K562 (cell line): ENCODE results near the gene POC1B. TPM values are rescaled to one million over a fixed set of nuclear protein-coding genes. Genes with fewer than 3 reads are reported as not detected.
A peak's percentile ranks its signal among the peaks of the same experiment; 100 is the strongest.

ENCODE experiments used
- BACH1 ChIP-seq: fragments of 200-800 bp; sonication (Bioruptor generic); IDR thresholded peaks from 2 replicates; pipeline ENCODE4 v1.6.1; 2016; ENCODE audit warnings: missing genetic modification characterization, missing compliant biosample characterization
- E2F8 ChIP-seq: fragments of 450-650 bp; IDR thresholded peaks from 2 replicates; pipeline ENCODE4 v1.7.1; 2018; ENCODE audit warnings: mild to moderate bottlenecking, low read depth; ENCODE audit not compliant: partially characterized antibody
- ETV5 ChIP-seq: sonication (generic); formaldehyde crosslinking; IDR thresholded peaks from 2 replicates; pipeline ENCODE4 v1.4.0; 2020; ENCODE audit warnings: low read depth, mild to moderate bottlenecking, missing genetic modification reagents
- HCFC1 ChIP-seq: IDR thresholded peaks from 2 replicates; pipeline ENCODE4 v1.6.1; 2012; ENCODE audit warnings: low read depth, low read length, improper control_type of control experiment
- IRF9 ChIP-seq: fragments of 450-650 bp; IDR thresholded peaks from 2 replicates; pipeline ENCODE4 v1.6.1; 2016; ENCODE audit warnings: missing biosample characterization, missing genetic modification characterization
- KAT2B ChIP-seq: IDR thresholded peaks from one replicate; pipeline ENCODE4 v1.6.1; 2012; ENCODE audit warnings: low read depth, mild to moderate bottlenecking, control low read depth, inconsistent platforms, low read length, moderate library complexity
- NFATC3 ChIP-seq: fragments of 450-650 bp; IDR thresholded peaks from 2 replicates; pipeline ENCODE4 v1.6.1; 2017; ENCODE audit warnings: mild to moderate bottlenecking
- NFE2 ChIP-seq: IDR thresholded peaks from 2 replicates; pipeline ENCODE4 v1.6.1; 2014; ENCODE audit warnings: antibody characterized with exemption, low read depth
- NR4A1 ChIP-seq, 2 experiments: fragments of 250-450 bp in 1 of 2; fragments of 450-650 bp in 1 of 2; sonication (Bioruptor Pico) in 1 of 2; IDR thresholded peaks; 2 replicates each; pipeline versions ENCODE4 v1.4.0 to v1.6.1; 2016 to 2020; ENCODE audit warnings: mild to moderate bottlenecking in 2 of 2, missing compliant biosample characterization in 1 of 2, missing genetic modification characterization in 1 of 2, moderate library complexity in 1 of 2
- PCBP1 ChIP-seq: fragments of 200-400 bp; formaldehyde crosslinking; IDR thresholded peaks from 2 replicates; pipeline ENCODE4 v1.6.1; 2018; ENCODE audit warnings: mild to moderate bottlenecking, low read depth, low read length; ENCODE audit not compliant: poor library complexity, severe bottlenecking
- POLR2B ChIP-seq: fragments of 450-650 bp; IDR thresholded peaks from 2 replicates; pipeline ENCODE4 v1.6.1; 2018; ENCODE audit warnings: low read depth; ENCODE audit not compliant: partially characterized antibody
- PRDM10 ChIP-seq: fragments of 450-650 bp; IDR thresholded peaks from 2 replicates; pipeline ENCODE4 v1.6.1; 2018; ENCODE audit not compliant: partially characterized antibody
- PRMT5 ChIP-seq: sonication (generic); formaldehyde crosslinking; IDR thresholded peaks from 2 replicates; pipeline ENCODE4 v1.5.0; 2020; ENCODE audit warnings: missing genetic modification reagents
- RAD21 ChIP-seq, 2 experiments: fragments of 250-450 bp in 1 of 2; fragments of 450-650 bp in 1 of 2; sonication (Bioruptor Pico) in 1 of 2; formaldehyde crosslinking in 1 of 2; IDR thresholded peaks in 1 of 2; conservative IDR thresholded peaks in 1 of 2; 2 replicates each; pipeline versions ENCODE4 v1.4.0 to v1.8.0; 2020 to 2022; ENCODE audit warnings: mild to moderate bottlenecking in 2 of 2, moderate library complexity in 1 of 2
- RBM14 ChIP-seq: fragments of 200-400 bp; formaldehyde crosslinking; IDR thresholded peaks from 2 replicates; pipeline ENCODE4 v1.6.1; 2018; ENCODE audit warnings: low read depth, mild to moderate bottlenecking, low read length, moderate library complexity, borderline replicate concordance; ENCODE audit not compliant: insufficient read depth
- RBM17 ChIP-seq: fragments of 200-400 bp; formaldehyde crosslinking; IDR thresholded peaks from 2 replicates; pipeline ENCODE4 v1.6.1; 2017; ENCODE audit warnings: low read depth, mild to moderate bottlenecking, low read length, borderline replicate concordance
- TBL1XR1 ChIP-seq, 2 experiments: IDR thresholded peaks; 2 replicates each; pipeline ENCODE4 v1.6.1; 2012; ENCODE audit warnings: improper control_type of control experiment in 2 of 2, low read length in 2 of 2, mild to moderate bottlenecking in 1 of 2
- YBX1 ChIP-seq: fragments of 450-650 bp; IDR thresholded peaks from 2 replicates; pipeline ENCODE4 v1.7.1; 2016; ENCODE audit warnings: mild to moderate bottlenecking
- ZFP30 ChIP-seq: fragments of 250-450 bp; sonication (Bioruptor Pico); IDR thresholded peaks from 2 replicates; pipeline ENCODE4 v1.8.0; 2022; ENCODE audit warnings: moderate library complexity, mild to moderate bottlenecking, inconsistent platforms, borderline replicate concordance
- ZNF212 ChIP-seq: fragments of 450-650 bp; formaldehyde crosslinking; IDR thresholded peaks from 2 replicates; pipeline ENCODE4 v1.4.0; 2020; ENCODE audit warnings: mild to moderate bottlenecking
- ZNF224 ChIP-seq: sonication (generic); formaldehyde crosslinking; IDR thresholded peaks from 2 replicates; pipeline ENCODE4 v1.8.0; 2022; ENCODE audit warnings: mild to moderate bottlenecking, missing genetic modification reagents
- ZNF644 ChIP-seq: fragments of 200-800 bp; sonication (Bioruptor generic); IDR thresholded peaks from 2 replicates; pipeline ENCODE4 v1.6.1; 2016; ENCODE audit warnings: low read depth, missing genetic modification characterization, missing compliant biosample characterization
- ZSCAN29 ChIP-seq: fragments of 450-650 bp; IDR thresholded peaks from 2 replicates; pipeline ENCODE4 v1.6.1; 2017
- polyA plus RNA-seq, 8 experiments: library from polyadenylated mRNA; depleted of rRNA in 4 of 8; stranded (reverse) in 5 of 8; unstranded in 3 of 8; fragments of >200 nt; fragmentation: Nextera tagmentation in 2 of 8; fragmentation: Illumina TruSeq in 1 of 8; extraction: Ambion mirVana in 2 of 8; extraction: Trizol in 1 of 8; gene quantifications; 2 replicates each; pipeline versions ENCODE4 v1.2.1 to v1.2.3, GENCODE V29; 2011 to 2014; ENCODE audit warnings: inconsistent platforms in 1 of 8, missing spikeins in 1 of 8
- total RNA-seq, 7 experiments: library from RNA; depleted of rRNA in 6 of 7; stranded (reverse); fragments of >200 nt in 6 of 7; fragmentation: Illumina TruSeq in 2 of 7; extraction: Trizol in 2 of 7; gene quantifications; 2 replicates each; pipeline versions ENCODE4 v1.2.1 to v1.2.3, GENCODE V29; 2011 to 2021; ENCODE audit warnings: low replicate concordance in 1 of 7

Gene POC1B
- total and polyA plus RNA-seq, 9 of the 15 experiments (the other 6 are each of a cell fraction or from before 2014, with no cell fraction given), result 4.5 to 16.1 (median 10.4) TPM

- TF ChIP-seq TBL1XR1 (IDR thresholded peaks at IDR 0.05; ENCODE audit: low read length in 2 of 2) (peak; percentile 65 to 99; a peak in 2 of 4 replicates), ETV5 (CRISPR knock-in tag) (no peak), RBM17 (no peak), ZNF644 (0 out of 2 replicates have a peak, but pooled peaks have one; percentile 71), E2F8 (no peak), ZNF224 (no peak), ZSCAN29 (no peak), NFATC3 (no peak), NFE2 (0 out of 2 replicates have a peak, but pooled peaks have one; percentile 13), PRMT5 (no peak), PRDM10 (no peak), PCBP1 (no peak), IRF9 (no peak), RBM14 (no peak), ZNF212 (no peak), ZFP30 (CRISPR knock-in tag) (no peak), YBX1 (no peak), RAD21 (CRISPR knock-in tag; conservative IDR thresholded peaks at IDR 0.05 in 1 of 2, IDR thresholded peaks at IDR 0.05 in 1 of 2) (no peak), NR4A1 (CRISPR knock-in tag; IDR thresholded peaks at IDR 0.05) (no peak), NR4A1 (tag; IDR thresholded peaks at IDR 0.05) (no peak; the same call in 1 of the 2 replicates), KAT2B (no peak), BACH1 (tag) (no peak), HCFC1 (no peak), POLR2B (no peak)
These were observed 14.7 kb upstream of the POC1B start (continued) for GRCh38 chr12:89540586-89540985.
